GM23338 (cell line): ENCODE results near the gene TMEM101.

Experiments used
- CREB1 ChIP-seq: fragments of 250-450 bp; sonication (Bioruptor Pico); IDR thresholded peaks from 2 replicates; pipeline ENCODE4 v1.5.0; 2020; ENCODE audit warnings: low read depth, mild to moderate bottlenecking, moderate library complexity
- ETS1 ChIP-seq: IDR thresholded peaks from 2 replicates; pipeline ENCODE4 v1.6.1; 2016; ENCODE audit warnings: antibody characterized with exemption
- EZH2 ChIP-seq: fragments of 200-600 bp; sonication (generic); IDR thresholded peaks from one replicate; pipeline ENCODE4 v1.8.0; 2017; ENCODE audit warnings: antibody characterized with exemption, mild to moderate bottlenecking, low read depth; ENCODE audit not compliant: unreplicated experiment
- EZH2phosphoT487 ChIP-seq: fragments of 200-600 bp; sonication (generic); IDR thresholded peaks from one replicate; pipeline ENCODE4 v1.8.1; 2018; ENCODE audit warnings: antibody characterized with exemption; ENCODE audit not compliant: unreplicated experiment
- JUNB ChIP-seq: IDR thresholded peaks from one replicate; pipeline ENCODE4 v1.6.1; 2016; ENCODE audit warnings: antibody characterized with exemption; ENCODE audit not compliant: unreplicated experiment
- NANOG ChIP-seq: IDR thresholded peaks from 2 replicates; pipeline ENCODE4 v1.6.1; 2016; ENCODE audit warnings: antibody characterized with exemption, borderline replicate concordance
- POLR2AphosphoS5 ChIP-seq: IDR thresholded peaks from 2 replicates; pipeline ENCODE4 v1.6.1; 2016; ENCODE audit warnings: antibody characterized with exemption, low read depth
- STAT1 ChIP-seq: IDR thresholded peaks from one replicate; pipeline ENCODE4 v1.6.1; 2016; ENCODE audit warnings: antibody characterized with exemption; ENCODE audit not compliant: unreplicated experiment
- ZNF114 ChIP-seq: fragments of 250-450 bp; sonication (Bioruptor Pico); IDR thresholded peaks from 2 replicates; pipeline ENCODE4 v1.5.0; 2020; ENCODE audit warnings: mild to moderate bottlenecking, moderate library complexity
- ZNF331 ChIP-seq: fragments of 250-450 bp; sonication (Bioruptor Pico); IDR thresholded peaks from 2 replicates; pipeline ENCODE4 v1.5.0; 2020; ENCODE audit warnings: low read depth, mild to moderate bottlenecking, moderate library complexity
- ZNF462 ChIP-seq: fragments of 250-450 bp; sonication (Bioruptor Pico); IDR thresholded peaks from 2 replicates; pipeline ENCODE4 v1.5.0; 2020; ENCODE audit warnings: mild to moderate bottlenecking, moderate library complexity
- TF ChIP-seq, protein P1 (sequence below), 2 experiments: fragments of 200-600 bp in 1 of 2; sonication (generic) in 1 of 2; conservative IDR thresholded peaks; 2 replicates each; pipeline versions ENCODE4 v1.5.1 to v1.6.1; 2016 to 2017; ENCODE audit warnings: antibody characterized with exemption in 2 of 2, low read depth in 2 of 2, mild to moderate bottlenecking in 2 of 2, moderate library complexity in 1 of 2
- TF ChIP-seq, protein P2 (sequence below): IDR thresholded peaks from one replicate; pipeline ENCODE4 v1.6.1; 2018; ENCODE audit warnings: antibody characterized with exemption; ENCODE audit not compliant: unreplicated experiment

DNA sequence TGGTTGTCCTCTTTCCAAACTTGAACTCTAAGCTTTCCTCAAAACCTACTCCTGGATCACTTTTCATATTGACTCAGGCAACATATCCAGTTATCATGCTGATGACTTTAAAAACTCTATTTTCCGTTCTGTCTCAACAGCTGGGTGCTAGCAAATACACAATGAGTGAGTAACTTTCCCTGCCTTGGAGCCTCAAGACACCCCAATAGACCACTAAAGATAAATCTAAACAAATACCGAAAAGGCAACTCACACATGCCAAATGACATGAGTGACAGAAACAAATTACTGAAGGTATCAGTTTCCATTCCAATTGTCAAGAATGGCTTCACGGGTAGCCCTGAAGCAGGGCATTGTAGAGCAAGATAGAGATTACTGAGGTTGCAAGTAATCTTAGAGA lies 15.7 kb upstream of the TMEM101 start:
- TF ChIP-seq, protein P1, sequence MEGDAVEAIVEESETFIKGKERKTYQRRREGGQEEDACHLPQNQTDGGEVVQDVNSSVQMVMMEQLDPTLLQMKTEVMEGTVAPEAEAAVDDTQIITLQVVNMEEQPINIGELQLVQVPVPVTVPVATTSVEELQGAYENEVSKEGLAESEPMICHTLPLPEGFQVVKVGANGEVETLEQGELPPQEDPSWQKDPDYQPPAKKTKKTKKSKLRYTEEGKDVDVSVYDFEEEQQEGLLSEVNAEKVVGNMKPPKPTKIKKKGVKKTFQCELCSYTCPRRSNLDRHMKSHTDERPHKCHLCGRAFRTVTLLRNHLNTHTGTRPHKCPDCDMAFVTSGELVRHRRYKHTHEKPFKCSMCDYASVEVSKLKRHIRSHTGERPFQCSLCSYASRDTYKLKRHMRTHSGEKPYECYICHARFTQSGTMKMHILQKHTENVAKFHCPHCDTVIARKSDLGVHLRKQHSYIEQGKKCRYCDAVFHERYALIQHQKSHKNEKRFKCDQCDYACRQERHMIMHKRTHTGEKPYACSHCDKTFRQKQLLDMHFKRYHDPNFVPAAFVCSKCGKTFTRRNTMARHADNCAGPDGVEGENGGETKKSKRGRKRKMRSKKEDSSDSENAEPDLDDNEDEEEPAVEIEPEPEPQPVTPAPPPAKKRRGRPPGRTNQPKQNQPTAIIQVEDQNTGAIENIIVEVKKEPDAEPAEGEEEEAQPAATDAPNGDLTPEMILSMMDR (conservative IDR thresholded peaks at IDR 0.05; ENCODE audit: low read depth in 2 of 2): no peak
- TF ChIP-seq EZH2: no peak
- TF ChIP-seq POLR2AphosphoS5: no peak
- TF ChIP-seq ZNF114 (CRISPR knock-in tag): no peak
- TF ChIP-seq ETS1: no peak
- TF ChIP-seq, protein P2, sequence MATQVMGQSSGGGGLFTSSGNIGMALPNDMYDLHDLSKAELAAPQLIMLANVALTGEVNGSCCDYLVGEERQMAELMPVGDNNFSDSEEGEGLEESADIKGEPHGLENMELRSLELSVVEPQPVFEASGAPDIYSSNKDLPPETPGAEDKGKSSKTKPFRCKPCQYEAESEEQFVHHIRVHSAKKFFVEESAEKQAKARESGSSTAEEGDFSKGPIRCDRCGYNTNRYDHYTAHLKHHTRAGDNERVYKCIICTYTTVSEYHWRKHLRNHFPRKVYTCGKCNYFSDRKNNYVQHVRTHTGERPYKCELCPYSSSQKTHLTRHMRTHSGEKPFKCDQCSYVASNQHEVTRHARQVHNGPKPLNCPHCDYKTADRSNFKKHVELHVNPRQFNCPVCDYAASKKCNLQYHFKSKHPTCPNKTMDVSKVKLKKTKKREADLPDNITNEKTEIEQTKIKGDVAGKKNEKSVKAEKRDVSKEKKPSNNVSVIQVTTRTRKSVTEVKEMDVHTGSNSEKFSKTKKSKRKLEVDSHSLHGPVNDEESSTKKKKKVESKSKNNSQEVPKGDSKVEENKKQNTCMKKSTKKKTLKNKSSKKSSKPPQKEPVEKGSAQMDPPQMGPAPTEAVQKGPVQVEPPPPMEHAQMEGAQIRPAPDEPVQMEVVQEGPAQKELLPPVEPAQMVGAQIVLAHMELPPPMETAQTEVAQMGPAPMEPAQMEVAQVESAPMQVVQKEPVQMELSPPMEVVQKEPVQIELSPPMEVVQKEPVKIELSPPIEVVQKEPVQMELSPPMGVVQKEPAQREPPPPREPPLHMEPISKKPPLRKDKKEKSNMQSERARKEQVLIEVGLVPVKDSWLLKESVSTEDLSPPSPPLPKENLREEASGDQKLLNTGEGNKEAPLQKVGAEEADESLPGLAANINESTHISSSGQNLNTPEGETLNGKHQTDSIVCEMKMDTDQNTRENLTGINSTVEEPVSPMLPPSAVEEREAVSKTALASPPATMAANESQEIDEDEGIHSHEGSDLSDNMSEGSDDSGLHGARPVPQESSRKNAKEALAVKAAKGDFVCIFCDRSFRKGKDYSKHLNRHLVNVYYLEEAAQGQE: no peak
- TF ChIP-seq EZH2phosphoT487: no peak
- TF ChIP-seq STAT1: no peak
- no peak for TF ChIP-seq JUNB
- no peak for TF ChIP-seq CREB1 (CRISPR knock-in tag)
- no peak for TF ChIP-seq ZNF331 (CRISPR knock-in tag)
- no peak for TF ChIP-seq ZNF462 (CRISPR knock-in tag)
- TF ChIP-seq NANOG: no peak
